Astrocyte (in vitro differentiated cells and primary cell): ENCODE results near the gene PFKL. TPM values are rescaled to one million over a fixed set of nuclear protein-coding genes. Genes with fewer than 3 reads are reported as not detected.

ENCODE experiments used
- DNase-seq: peaks from one replicate; pipeline ENCODE4 v3.0.0-alpha.2; 2010; ENCODE audit warnings: low read depth
- FAIRE-seq: peaks from 2 replicates; lab custom pipeline; 2011; peaks lifted over from hg19 to GRCh38; lab: Jason Lieb, UNC
- H2AFZ ChIP-seq: 2 replicates; pipeline ENCODE4 v1.6.0; 2012; ENCODE audit warnings: low read depth, low read length, inconsistent platforms
- H3K27ac ChIP-seq: 2 replicates; pipeline ENCODE4 v1.5.1; 2011; ENCODE audit warnings: low read depth, low read length, inconsistent platforms
- H3K27me3 ChIP-seq: 2 replicates; pipeline ENCODE4 v1.6.0; 2011; ENCODE audit warnings: low read length, inconsistent platforms; ENCODE audit not compliant: insufficient read depth
- H3K36me3 ChIP-seq: 2 replicates; pipeline ENCODE4 v1.5.1; 2011; ENCODE audit warnings: low read length, inconsistent platforms; ENCODE audit not compliant: insufficient read depth
- H3K4me1 ChIP-seq: 2 replicates; pipeline ENCODE4 v1.5.1; 2011; ENCODE audit warnings: low read length, inconsistent platforms; ENCODE audit not compliant: insufficient read depth
- H3K4me2 ChIP-seq: 2 replicates; pipeline ENCODE4 v1.6.0; 2012; ENCODE audit warnings: low read length, inconsistent platforms
- H3K4me3 ChIP-seq: 2 replicates; pipeline ENCODE4 v1.5.1; 2011; ENCODE audit warnings: low read depth, mild to moderate bottlenecking, low read length, inconsistent platforms; ENCODE audit not compliant: insufficient read depth
- H3K79me2 ChIP-seq: 2 replicates; pipeline ENCODE4 v1.6.0; 2012; ENCODE audit warnings: mild to moderate bottlenecking, low read length, inconsistent platforms; ENCODE audit not compliant: insufficient read depth
- H3K9ac ChIP-seq: 2 replicates; pipeline ENCODE4 v1.6.0; 2012; ENCODE audit warnings: mild to moderate bottlenecking, low read length, inconsistent platforms
- H3K9me3 ChIP-seq: 2 replicates; pipeline ENCODE4 v1.5.1; 2012; ENCODE audit warnings: low read depth, mild to moderate bottlenecking, low read length, inconsistent platforms; ENCODE audit not compliant: insufficient read depth
- H4K20me1 ChIP-seq: 2 replicates; pipeline ENCODE4 v1.6.0; 2012; ENCODE audit warnings: low read length, inconsistent platforms; ENCODE audit not compliant: insufficient read depth
- H3K27ac Mint-ChIP-seq: one replicate; pipeline ENCODE4 v1.8.0; 2021; ENCODE audit warnings: mild to moderate bottlenecking, mixed read lengths; ENCODE audit not compliant: unreplicated experiment
- H3K27me3 Mint-ChIP-seq: one replicate; pipeline ENCODE4 v1.8.0; 2021; ENCODE audit warnings: low read depth, mixed read lengths; ENCODE audit not compliant: unreplicated experiment
- H3K36me3 Mint-ChIP-seq: one replicate; pipeline ENCODE4 v1.8.0; 2021; ENCODE audit warnings: low read depth, mixed read lengths; ENCODE audit not compliant: unreplicated experiment
- H3K4me1 Mint-ChIP-seq: one replicate; pipeline ENCODE4 v1.8.0; 2021; ENCODE audit warnings: low read depth, mixed read lengths; ENCODE audit not compliant: unreplicated experiment
- H3K4me3 Mint-ChIP-seq: one replicate; pipeline ENCODE4 v1.8.0; 2021; ENCODE audit warnings: mild to moderate bottlenecking, moderate library complexity, mixed read lengths; ENCODE audit not compliant: unreplicated experiment
- H3K9me3 Mint-ChIP-seq: one replicate; pipeline ENCODE4 v1.8.0; 2021; ENCODE audit warnings: mild to moderate bottlenecking, mixed read lengths; ENCODE audit not compliant: unreplicated experiment
- CTCF ChIP-seq: IDR thresholded peaks from 2 replicates; pipeline ENCODE4 v1.5.1; 2011; ENCODE audit warnings: low read depth, mild to moderate bottlenecking, inconsistent platforms, low read length, moderate library complexity; ENCODE audit not compliant: insufficient read depth
- EZH2 ChIP-seq: IDR thresholded peaks from 2 replicates; pipeline ENCODE4 v1.6.1; 2012; ENCODE audit warnings: mild to moderate bottlenecking, low read length, inconsistent platforms; ENCODE audit not compliant: insufficient read depth
- total RNA-seq: library from RNA; stranded (reverse); gene quantifications from 2 replicates; pipeline ENCODE4 v1.2.1, GENCODE V29; 2021

Gene PFKL
- total RNA-seq, 1 donor from 2014 or later, result 109 TPM

GRCh38 chr21:44263221-44263760 is 36.6 kb upstream of the PFKL start:
- H3K36me3 Mint-ChIP-seq, result no peaks in the 10 kb centered on the region
- H3K27ac Mint-ChIP-seq, result no peak overlapping the region
- H3K36me3 ChIP-seq, result no peaks in the 10 kb centered on the region

DNA sequence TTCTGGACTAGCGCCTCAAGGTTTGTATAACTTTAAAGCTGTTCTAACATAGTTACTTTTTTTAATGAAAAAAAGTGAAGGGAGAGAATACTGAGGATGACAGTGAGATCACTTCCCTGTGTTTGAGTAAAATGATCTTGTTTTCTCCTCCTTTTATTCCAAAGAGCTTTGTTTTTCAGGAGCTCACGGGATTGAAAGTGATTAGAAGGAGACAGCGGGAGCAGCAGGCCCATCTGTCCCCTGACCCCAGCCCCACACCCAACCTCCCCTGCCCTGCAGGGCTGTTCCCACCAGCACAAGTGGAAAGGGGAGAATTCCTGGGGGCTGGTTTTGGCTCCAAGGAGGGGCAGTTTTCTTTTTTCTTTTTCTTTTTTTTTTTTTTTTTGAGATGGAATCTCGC is 36.1 kb upstream of the PFKL start:
- Mint-ChIP-seq H3K4me3 (no peak overlapping the region), H3K27ac (no peak overlapping the region), H3K9me3 (peaks cover 3% of the 10 kb centered on the region), H3K36me3 (no peaks in the 10 kb centered on the region), H3K27me3 (peaks cover 24% of the 10 kb centered on the region), H3K4me1 (peaks cover 1% of the 10 kb centered on the region)
- Histone ChIP-seq H3K9me3 (no peaks in the 10 kb centered on the region), H3K27ac (no peak overlapping the region), H3K4me1 (no peaks in the 10 kb centered on the region), H3K27me3 (peaks cover 5% of the 10 kb centered on the region), H2AFZ (no peak overlapping the region), H3K79me2 (no peaks in the 10 kb centered on the region), H3K36me3 (no peaks in the 10 kb centered on the region), H3K4me2 (no peak overlapping the region), H3K9ac (no peak overlapping the region), H4K20me1 (no peaks in the 10 kb centered on the region), H3K4me3 (no peak overlapping the region)
- TF ChIP-seq CTCF, result no peak
- TF ChIP-seq EZH2, result no peak
- DNase-seq (no peak), FAIRE-seq (no peak)

More at GRCh38 chr21:44263221-44263760, 36.6 kb upstream of the PFKL start:
- no peak for DNase-seq
- TF ChIP-seq EZH2, result no peak
- TF ChIP-seq CTCF, result no peak
- H2AFZ ChIP-seq, result no peak overlapping the region
- Mint-ChIP-seq H3K27me3 (peaks cover 26% of the 10 kb centered on the region), H3K4me1 (peaks cover 1% of the 10 kb centered on the region), H3K9me3 (peaks cover 3% of the 10 kb centered on the region), H3K4me3 (no peak overlapping the region)
- no peaks in the 10 kb centered on the region for H4K20me1 ChIP-seq
- no peak for FAIRE-seq
- no peak overlapping the region for H3K27ac ChIP-seq
- peaks cover 5% of the 10 kb centered on the region for H3K27me3 ChIP-seq
- no peaks in the 10 kb centered on the region for H3K4me1 ChIP-seq
- H3K79me2 ChIP-seq, result no peaks in the 10 kb centered on the region
- no peak overlapping the region for H3K9ac ChIP-seq
- no peak overlapping the region for H3K4me3 ChIP-seq
- H3K9me3 ChIP-seq, result no peaks in the 10 kb centered on the region
- H3K4me2 ChIP-seq, result no peak overlapping the region

- Histone ChIP-seq H4K20me1 (no peaks in the 10 kb centered on the region), H3K4me2 (no peak overlapping the region), H3K9ac (no peak overlapping the region), H2AFZ (no peak overlapping the region), H3K4me1 (no peaks in the 10 kb centered on the region), H3K9me3 (no peaks in the 10 kb centered on the region), H3K79me2 (no peaks in the 10 kb centered on the region), H3K4me3 (no peak overlapping the region), H3K27me3 (no peaks in the 10 kb centered on the region), H3K36me3 (no peaks in the 10 kb centered on the region), H3K27ac (no peak overlapping the region)
- Mint-ChIP-seq H3K4me1 (no peaks in the 10 kb centered on the region), H3K9me3 (no peaks in the 10 kb centered on the region), H3K4me3 (no peak overlapping the region), H3K36me3 (no peaks in the 10 kb centered on the region), H3K27ac (no peak overlapping the region), H3K27me3 (peaks cover 14% of the 10 kb centered on the region)
- TF ChIP-seq EZH2, result no peak
- TF ChIP-seq CTCF, result no peak
- no peak for DNase-seq
- no peak for FAIRE-seq
Observed at GRCh38 chr21:44265734-44266270, 34.1 kb upstream of the PFKL start.
